Heart left ventricle (tissue), 13 donors: ENCODE data around the gene MCU.

Experiments
- POLR2A ChIP-seq, 2 donors: fragments of 450-650 bp; IDR thresholded peaks; one replicate each; pipeline ENCODE4 v1.6.1; 2017; ENCODE audit warnings: antibody characterized with exemption in 2 of 2, mild to moderate bottlenecking in 2 of 2, moderate library complexity in 2 of 2
- TF ChIP-seq, protein P1 (sequence below), 12 donors: fragments of 200-600 bp; sonication (generic) in 4 of 12; IDR thresholded peaks; one replicate each; pipeline versions ENCODE4 v1.5.0 to v1.8.0; 2018 to 2022; ENCODE audit warnings: antibody characterized with exemption in 12 of 12, mild to moderate bottlenecking in 5 of 12
- donor health status: ischemic (EF 13 %, LVEDD 7.1; RV severe dilation, severe dysfunction).
- donor health status: DM: no; HTN: yes; CAD: no.
- donor health status: DM: no; HTN: no; CAD: no.
- donor health status: ischemic (EF 25% LVEDD 6.9; RV normal size, moderate dysfunction).
- donor health status: ischemic (EF 25% LVEDD 5.7; RV mildly dilated, moderate dysfunction).
- donor health status: ischemic (EF 35%, LVEDD 5.7; RV mildly dilated, moderate dysfunction).
- donor health status: nonischemic (EF 11% LVEDD 7.7; RV severe dilation, severe dysfunction).
- donor health status: DM: yes; HTN: yes; CAD: no.
- donor health status: PGD.
- donor health status: ischemic (EF 29% LVEDD 5.4; RV normal size, mild dysfunction).
- donor health status: nonischemic (EF 23%, LVEDD 6.1; RV moderate dilation, normal function).

DNA sequence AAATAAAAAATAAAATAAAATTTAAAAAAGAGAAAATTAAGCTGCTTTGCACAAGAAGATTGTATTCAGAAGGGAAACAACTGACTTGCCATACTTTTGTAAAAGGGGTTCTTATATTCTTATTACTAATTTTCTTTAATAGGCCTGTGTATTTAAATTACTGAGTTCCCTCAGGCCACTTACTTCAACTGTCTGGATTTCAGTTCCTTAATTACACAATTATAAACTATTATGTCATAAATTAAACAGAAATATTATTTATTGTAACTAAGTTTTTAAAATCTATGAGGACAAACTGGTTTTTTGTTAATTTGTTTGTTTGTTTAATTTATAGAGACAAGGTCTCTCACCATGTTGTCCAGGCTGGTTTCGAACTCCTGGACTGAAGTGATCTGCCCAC is 43.6 kb upstream of the MCU start:
- TF ChIP-seq, protein P1, sequence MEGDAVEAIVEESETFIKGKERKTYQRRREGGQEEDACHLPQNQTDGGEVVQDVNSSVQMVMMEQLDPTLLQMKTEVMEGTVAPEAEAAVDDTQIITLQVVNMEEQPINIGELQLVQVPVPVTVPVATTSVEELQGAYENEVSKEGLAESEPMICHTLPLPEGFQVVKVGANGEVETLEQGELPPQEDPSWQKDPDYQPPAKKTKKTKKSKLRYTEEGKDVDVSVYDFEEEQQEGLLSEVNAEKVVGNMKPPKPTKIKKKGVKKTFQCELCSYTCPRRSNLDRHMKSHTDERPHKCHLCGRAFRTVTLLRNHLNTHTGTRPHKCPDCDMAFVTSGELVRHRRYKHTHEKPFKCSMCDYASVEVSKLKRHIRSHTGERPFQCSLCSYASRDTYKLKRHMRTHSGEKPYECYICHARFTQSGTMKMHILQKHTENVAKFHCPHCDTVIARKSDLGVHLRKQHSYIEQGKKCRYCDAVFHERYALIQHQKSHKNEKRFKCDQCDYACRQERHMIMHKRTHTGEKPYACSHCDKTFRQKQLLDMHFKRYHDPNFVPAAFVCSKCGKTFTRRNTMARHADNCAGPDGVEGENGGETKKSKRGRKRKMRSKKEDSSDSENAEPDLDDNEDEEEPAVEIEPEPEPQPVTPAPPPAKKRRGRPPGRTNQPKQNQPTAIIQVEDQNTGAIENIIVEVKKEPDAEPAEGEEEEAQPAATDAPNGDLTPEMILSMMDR (IDR thresholded peaks at IDR 0.05), result no peak
- TF ChIP-seq POLR2A (IDR thresholded peaks at IDR 0.05), result no peak
